ENCODE results near the gene RPL9.
"Not testable (repeated sequence)": the region's sequence is repeated elsewhere in the genome, so short reads cannot be mapped to it uniquely, and the experiment has no call there.

RPL9 gene

DNA sequence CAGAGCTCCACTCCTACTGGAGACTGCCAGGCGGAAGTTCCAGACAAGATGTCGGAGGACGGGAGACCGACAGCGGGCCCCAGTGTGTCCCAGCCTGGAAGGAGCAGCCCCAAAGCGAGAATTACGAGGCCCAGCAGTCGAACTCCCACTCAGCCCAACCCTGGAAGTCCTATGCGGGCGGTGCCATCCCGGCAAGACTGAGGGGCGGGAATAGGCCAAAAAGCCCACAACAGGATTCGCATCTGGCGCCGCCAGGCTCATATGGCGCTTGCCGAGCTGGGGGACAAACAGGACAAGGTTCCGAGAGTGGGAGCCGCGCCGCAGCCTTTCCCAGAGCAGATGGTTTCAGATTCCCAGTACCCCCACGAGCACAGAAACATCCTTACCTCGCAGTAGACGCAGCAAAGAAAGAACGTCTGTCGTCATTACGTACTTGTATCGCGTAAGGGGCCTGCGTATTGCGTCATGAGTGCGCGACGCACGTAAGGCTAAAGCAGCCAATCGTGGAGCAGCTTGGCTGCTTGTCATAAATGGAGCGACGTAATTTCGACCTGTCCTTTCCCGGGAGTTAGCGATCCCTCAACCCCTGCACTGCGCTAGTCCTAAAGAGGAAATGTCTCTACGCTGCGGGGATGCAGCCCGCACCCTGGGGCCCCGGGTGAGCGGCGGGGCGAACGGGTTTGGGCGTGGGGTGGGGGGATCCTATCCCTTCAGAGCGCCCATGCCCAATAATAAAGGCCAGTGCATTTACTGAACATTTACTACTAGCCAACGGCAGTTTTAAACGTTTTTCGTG lies at the start of gene RPL9, which contains the start of gene LIAS:
Gene RPL9 (minus strand): TSS at position 418 of the 796 bp plus-strand sequence. CDS start 483 bp downstream, outside the sequence.
Gene LIAS (plus strand): TSS at position 552 of the 796 bp plus-strand sequence. CDS start 62 bp downstream, at position 614.
- Histone ChIP-seq H3K27ac (peak within 1 kb of the TSS; percentile 93 to 99 (median 96)), H3K4me2 (peak within 1 kb of the TSS; percentile 78 to 98 (median 94)), H3K4me1 (peaks cover 17 to 41% (median 35%) of the 10 kb centered on the region in 10 experiments), H3K27me3 (no peaks in the 10 kb centered on the region), H4K20me1 (peaks cover 42 to 47% (median 44%) of the 10 kb centered on the region in 11 experiments), H3K9ac (peak within 1 kb of the TSS; percentile 94 to 99 (median 97)), H3K9me3 (replicated peaks in 1 of 11) (no peaks in the 10 kb centered on the region), H3K36me3 (peaks cover 54 to 72% (median 65%) of the 10 kb centered on the region in 11 experiments), H3K4me3 (peak within 1 kb of the TSS; percentile 75 to 87 (median 84))
- TF ChIP-seq Cebpa-rat (IDR thresholded peaks at IDR 0.05) = peak in 9 of 11 experiments; percentile 13 to 84 (median 47); a peak in 9 of 22 replicates

- Histone ChIP-seq H3K27me3 (no peaks in the 10 kb centered on the region), H4K20me1 (no peaks in the 10 kb centered on the region), H3K4me3 (no peak overlapping the region), H3K4me2 (no peak overlapping the region), H3K36me3 (peaks cover 92 to 100% (median 99%) of the 10 kb centered on the region in 11 experiments), H3K9me3 (replicated peaks in 1 of 11) (no peaks in the 10 kb centered on the region), H3K4me1 (no peaks in the 10 kb centered on the region), H3K9ac (no peak overlapping the region), H3K27ac (no peak overlapping the region)
- no peak for TF ChIP-seq Cebpa-rat (IDR thresholded peaks at IDR 0.05)
Observed at GRCh38 chr4:39505581-39505980, 46.9 kb upstream of the RPL9 start.

GRCh38 chr4:39504538-39504937 lies 45.8 kb upstream of the RPL9 start:
- TF ChIP-seq Cebpa-rat (IDR thresholded peaks at IDR 0.05) = no peak
- peaks cover 92 to 100% (median 99%) of the 10 kb centered on the region in 11 experiments for H3K36me3 ChIP-seq

GRCh38 chr4:39502664-39503035 lies 43.9 kb upstream of the RPL9 start:
- H3K4me2 ChIP-seq; H3K27ac ChIP-seq; H3K9me3 ChIP-seq (replicated peaks in 1 of 11); H4K20me1 ChIP-seq; H3K9ac ChIP-seq; H3K4me1 ChIP-seq; H3K27me3 ChIP-seq; H3K4me3 ChIP-seq: not testable (repeated sequence)
- H3K36me3 ChIP-seq = peaks cover 85 to 97% (median 94%) of the 10 kb centered on the region in 11 experiments

More at GRCh38 chr4:39504538-39504937, 45.8 kb upstream of the RPL9 start:
- Histone ChIP-seq H3K4me2 (no peak overlapping the region), H3K9ac (no peak overlapping the region), H3K4me1 (no peaks in the 10 kb centered on the region), H4K20me1 (no peaks in the 10 kb centered on the region), H3K27ac (no peak overlapping the region), H3K9me3 (replicated peaks in 1 of 11) (no peaks in the 10 kb centered on the region), H3K27me3 (no peaks in the 10 kb centered on the region), H3K4me3 (no peak overlapping the region)

DNA sequence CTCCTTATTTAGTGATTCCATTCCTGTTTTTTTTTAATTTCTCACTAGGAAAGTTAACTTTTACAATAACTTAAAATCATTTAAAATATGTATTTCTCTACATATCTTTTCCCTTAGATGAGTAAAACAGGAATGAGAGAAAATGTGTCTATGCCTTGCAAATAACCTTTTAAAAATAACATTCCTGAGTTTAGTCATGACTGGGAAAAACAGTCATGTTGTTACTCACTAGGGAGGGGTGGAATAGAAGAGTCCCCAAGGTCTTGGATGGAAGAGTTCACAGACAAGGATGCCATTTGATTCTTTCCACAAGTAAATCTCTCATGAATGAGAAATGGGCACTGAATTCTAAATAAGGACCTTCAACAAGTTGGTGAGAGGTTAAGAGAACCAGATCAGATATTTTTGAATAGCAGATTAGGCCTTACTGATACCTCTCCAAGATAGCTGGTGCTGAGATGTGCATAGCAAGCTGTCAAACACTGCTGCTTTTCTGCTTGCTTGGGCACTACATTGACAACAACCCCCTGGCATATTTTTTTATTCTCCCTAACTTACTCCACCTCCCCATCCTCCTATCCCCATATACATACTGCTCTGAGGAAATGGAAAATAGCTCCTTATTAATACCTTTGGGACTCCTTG lies 43.4 kb upstream of the RPL9 start:
- Histone ChIP-seq H3K27ac (no peak overlapping the region), H3K9ac (no peak overlapping the region), H3K27me3 (no peaks in the 10 kb centered on the region), H4K20me1 (no peaks in the 10 kb centered on the region), H3K4me1 (no peaks in the 10 kb centered on the region), H3K36me3 (peaks cover 80 to 92% (median 89%) of the 10 kb centered on the region in 11 experiments), H3K4me2 (no peak overlapping the region), H3K9me3 (replicated peaks in 1 of 11) (no peaks in the 10 kb centered on the region), H3K4me3 (no peak overlapping the region)
- no peak for TF ChIP-seq Cebpa-rat (IDR thresholded peaks at IDR 0.05)

DNA sequence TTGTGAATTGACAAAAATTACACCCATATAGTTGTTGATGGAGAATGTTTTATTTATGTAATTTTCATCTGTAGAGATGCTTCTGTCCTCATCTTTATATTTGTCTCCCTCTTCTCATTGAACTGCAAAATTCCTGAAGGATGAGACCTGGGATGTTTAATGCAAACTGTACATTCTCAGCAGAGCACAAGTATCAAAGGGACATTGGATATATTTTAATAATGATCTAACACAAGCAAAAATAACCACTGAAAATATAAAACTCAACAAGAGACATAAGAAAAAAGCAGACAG lies 40.0 kb upstream of the RPL9 start:
- H3K4me2 ChIP-seq = no peak overlapping the region
- H4K20me1 ChIP-seq = no peaks in the 10 kb centered on the region
- H3K9ac ChIP-seq = no peak overlapping the region
- H3K27ac ChIP-seq = no peak overlapping the region
- peaks cover 46 to 58% (median 54%) of the 10 kb centered on the region in 11 experiments for H3K36me3 ChIP-seq
- H3K27me3 ChIP-seq = no peaks in the 10 kb centered on the region
- no peak for TF ChIP-seq Cebpa-rat (IDR thresholded peaks at IDR 0.05)
- no peak overlapping the region for H3K4me3 ChIP-seq
- no peaks in the 10 kb centered on the region for H3K4me1 ChIP-seq
- H3K9me3 ChIP-seq (replicated peaks in 1 of 11) = no peaks in the 10 kb centered on the region

GRCh38 chr4:39497909-39498726 lies 39.4 kb upstream of the RPL9 start:
- Histone ChIP-seq H3K27me3 (no peaks in the 10 kb centered on the region), H3K4me3 (no peak overlapping the region), H3K9me3 (replicated peaks in 1 of 11) (no peaks in the 10 kb centered on the region), H3K27ac (no peak overlapping the region), H3K9ac (no peak overlapping the region), H3K4me2 (no peak overlapping the region), H4K20me1 (no peaks in the 10 kb centered on the region), H3K4me1 (no peaks in the 10 kb centered on the region), H3K36me3 (peaks cover 40 to 52% (median 49%) of the 10 kb centered on the region in 11 experiments)
- TF ChIP-seq Cebpa-rat (IDR thresholded peaks at IDR 0.05) = no peak

DNA sequence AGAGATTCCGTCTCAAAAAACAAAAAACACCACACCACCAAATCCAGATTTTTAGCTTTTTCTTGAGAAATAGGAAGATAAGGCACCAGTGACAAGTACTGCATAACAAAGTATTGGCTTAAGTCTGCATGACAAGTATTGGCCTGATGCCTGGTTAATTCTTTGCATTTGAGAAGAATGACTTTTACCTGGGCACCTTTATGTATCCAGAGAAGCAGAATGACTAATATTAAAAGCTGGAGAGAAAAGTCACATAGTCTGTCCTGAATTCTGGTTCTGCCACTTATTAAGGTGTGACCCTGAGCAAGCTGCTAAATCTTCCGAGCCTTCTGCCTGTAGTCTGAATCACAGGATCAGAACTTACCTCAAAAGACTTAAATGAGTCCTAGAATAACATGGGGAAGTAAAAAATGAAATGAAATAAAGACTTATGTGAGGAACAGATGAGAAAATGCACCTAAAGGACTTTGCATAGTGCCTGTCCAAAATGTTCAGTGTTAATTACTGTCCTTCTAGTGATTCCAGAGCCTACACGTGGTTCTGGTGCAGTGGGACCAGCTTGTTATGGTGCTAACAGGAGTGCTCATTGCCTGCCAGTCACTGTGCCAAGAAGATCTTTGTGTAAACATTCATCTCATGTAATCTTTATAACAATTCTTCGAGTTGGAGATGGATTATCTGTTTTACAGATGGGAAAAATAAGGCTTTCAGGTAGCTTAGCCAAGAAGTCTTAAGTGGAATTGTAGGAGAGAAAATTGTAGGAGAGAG lies 36.9 kb upstream of the RPL9 start:
- no peak overlapping the region for H3K9ac ChIP-seq
- H3K9me3 ChIP-seq (replicated peaks in 1 of 11) = no peaks in the 10 kb centered on the region
- H3K27me3 ChIP-seq = no peaks in the 10 kb centered on the region
- H3K27ac ChIP-seq = no peak overlapping the region
- H4K20me1 ChIP-seq = no peaks in the 10 kb centered on the region
- H3K4me2 ChIP-seq = no peak overlapping the region
- H3K36me3 ChIP-seq = peaks cover 19 to 28% (median 25%) of the 10 kb centered on the region in 11 experiments
- H3K4me3 ChIP-seq = no peak overlapping the region
- H3K4me1 ChIP-seq = peaks cover 0 to 7% (median 6%) of the 10 kb centered on the region in 10 experiments; a peak in 6 of 20 replicates
- no peak for TF ChIP-seq Cebpa-rat (IDR thresholded peaks at IDR 0.05)

Measured in BLaER1 treated with 17β-estradiol and CSF1 and Interleukin-3, amounts not matched to agents 10 nM and 100 nM (cell line).